LNCaP clone FGC (cell line): ENCODE results near the gene SNX18.

ENCODE experiments used
- DNase-seq: peaks from one replicate; pipeline ENCODE4 v3.0.0-alpha.2; 2011; ENCODE audit warnings: low read depth
- H3K4me3 ChIP-seq: 2 replicates; pipeline ENCODE4 v1.5.1; 2011; ENCODE audit warnings: mild to moderate bottlenecking, low read depth, low read length, control low read depth
- TF ChIP-seq, protein P1 (sequence below): IDR thresholded peaks from 2 replicates; pipeline ENCODE4 v1.5.1; 2012; ENCODE audit warnings: mild to moderate bottlenecking; ENCODE audit not compliant: control insufficient read depth, insufficient read depth; ENCODE audit errors: extremely low read depth

Gene SNX18

DNA sequence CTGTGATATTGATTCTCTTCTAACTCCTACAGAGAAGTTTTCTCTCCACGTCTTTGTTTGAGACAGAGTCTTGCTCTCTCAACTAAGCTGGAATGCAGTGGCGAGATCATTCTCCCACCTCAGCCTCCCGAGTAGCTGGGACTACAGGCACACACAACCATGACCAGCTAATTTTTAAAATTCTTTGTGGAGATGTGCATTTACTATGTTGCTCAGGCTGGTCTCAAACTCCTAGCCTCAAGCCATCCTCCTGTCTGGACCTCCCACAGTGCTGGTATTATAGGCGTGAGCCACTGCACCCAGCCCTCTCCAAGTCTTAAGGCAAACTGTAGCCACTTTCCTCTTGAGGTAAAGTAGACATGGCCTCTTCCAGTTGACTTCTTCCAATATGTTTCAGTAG, 72.2 kb downstream of the SNX18 start:
- no peak overlapping the region for H3K4me3 ChIP-seq
- DNase-seq, result no peak
- TF ChIP-seq, protein P1, sequence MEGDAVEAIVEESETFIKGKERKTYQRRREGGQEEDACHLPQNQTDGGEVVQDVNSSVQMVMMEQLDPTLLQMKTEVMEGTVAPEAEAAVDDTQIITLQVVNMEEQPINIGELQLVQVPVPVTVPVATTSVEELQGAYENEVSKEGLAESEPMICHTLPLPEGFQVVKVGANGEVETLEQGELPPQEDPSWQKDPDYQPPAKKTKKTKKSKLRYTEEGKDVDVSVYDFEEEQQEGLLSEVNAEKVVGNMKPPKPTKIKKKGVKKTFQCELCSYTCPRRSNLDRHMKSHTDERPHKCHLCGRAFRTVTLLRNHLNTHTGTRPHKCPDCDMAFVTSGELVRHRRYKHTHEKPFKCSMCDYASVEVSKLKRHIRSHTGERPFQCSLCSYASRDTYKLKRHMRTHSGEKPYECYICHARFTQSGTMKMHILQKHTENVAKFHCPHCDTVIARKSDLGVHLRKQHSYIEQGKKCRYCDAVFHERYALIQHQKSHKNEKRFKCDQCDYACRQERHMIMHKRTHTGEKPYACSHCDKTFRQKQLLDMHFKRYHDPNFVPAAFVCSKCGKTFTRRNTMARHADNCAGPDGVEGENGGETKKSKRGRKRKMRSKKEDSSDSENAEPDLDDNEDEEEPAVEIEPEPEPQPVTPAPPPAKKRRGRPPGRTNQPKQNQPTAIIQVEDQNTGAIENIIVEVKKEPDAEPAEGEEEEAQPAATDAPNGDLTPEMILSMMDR, result no peak

DNA sequence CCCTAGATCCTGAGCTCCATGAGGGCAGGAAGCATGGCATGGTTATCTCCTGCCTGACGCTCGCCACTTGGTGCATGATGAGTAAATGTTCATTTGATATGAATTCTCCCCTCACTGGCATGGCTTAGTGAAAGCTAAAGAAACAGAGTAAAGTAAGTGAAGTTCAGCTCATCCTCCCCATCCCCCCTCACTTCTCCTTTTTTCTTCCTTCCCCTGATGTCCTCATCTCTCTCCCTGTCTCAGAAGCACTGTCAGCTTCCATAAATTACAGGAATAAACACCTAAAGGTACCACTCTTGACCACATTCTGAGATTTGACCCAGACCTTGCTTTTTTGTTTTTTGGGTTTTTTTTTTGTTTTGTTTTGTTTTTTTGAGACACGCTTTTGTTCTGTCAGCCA, 73.3 kb downstream of the SNX18 start:
- no peak for DNase-seq
- no peak overlapping the region for H3K4me3 ChIP-seq
- TF ChIP-seq, protein P1, result no peak

DNA sequence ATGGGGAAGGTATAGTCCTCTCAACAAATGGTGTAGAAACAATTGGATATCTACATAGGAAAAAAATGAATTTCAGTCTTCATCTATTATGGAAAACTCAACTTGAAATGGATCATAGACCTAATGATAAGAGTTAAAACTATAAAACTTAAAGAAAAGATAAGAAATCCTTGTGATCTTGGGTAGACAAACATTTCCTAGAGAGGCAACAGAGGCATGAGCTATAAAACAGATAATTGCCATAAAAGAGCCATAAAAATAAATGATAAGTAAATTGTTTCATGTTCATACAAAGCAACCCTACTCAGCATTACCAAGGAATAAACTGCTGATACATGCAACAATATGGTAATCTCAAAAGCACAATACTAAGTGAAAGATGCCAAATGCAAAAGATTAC, 76.2 kb downstream of the SNX18 start:
- DNase-seq, result no peak
- TF ChIP-seq, protein P1, result no peak
- no peak overlapping the region for H3K4me3 ChIP-seq

DNA sequence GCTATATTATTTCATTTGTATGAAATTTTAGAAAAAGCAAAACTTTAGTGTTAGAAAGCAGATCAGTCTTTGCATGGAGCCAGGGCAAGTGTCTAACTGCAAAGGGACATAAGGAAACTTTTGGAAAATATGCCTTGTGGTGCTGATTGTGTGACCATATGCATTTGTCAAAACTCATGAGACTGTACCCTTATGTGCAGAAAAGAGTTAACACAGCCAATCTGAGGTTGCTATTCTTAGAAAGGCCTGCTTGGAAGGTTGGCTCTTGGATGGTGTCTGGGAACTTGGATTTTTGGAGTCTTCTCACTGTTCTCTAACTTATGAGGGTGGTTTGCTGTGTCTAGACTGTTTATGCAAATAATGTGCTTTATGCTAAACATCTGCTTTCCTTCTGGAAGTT, 76.6 kb downstream of the SNX18 start:
- TF ChIP-seq, protein P1, result no peak
- no peak overlapping the region for H3K4me3 ChIP-seq
- DNase-seq, result no peak

DNA sequence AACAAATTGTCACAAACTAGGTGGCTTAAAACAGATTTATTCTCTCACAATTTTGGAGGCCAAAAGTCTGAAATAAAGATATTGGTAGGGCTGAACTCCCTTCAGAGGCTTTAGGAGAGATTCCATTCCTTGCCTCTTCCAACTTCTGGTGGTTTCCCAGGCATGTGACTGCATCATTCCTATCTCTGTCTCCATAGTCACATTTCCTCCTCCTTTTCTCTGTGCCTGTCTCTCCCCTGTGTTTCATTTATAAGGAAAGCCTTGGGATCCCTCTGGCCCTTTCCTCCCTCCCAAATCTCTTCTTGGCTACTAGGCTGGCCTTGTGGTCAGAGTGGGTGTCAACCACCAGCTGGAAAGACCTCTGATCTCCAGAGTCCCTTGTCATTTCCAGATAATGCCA, 78.2 kb downstream of the SNX18 start:
- TF ChIP-seq, protein P1, result no peak
- H3K4me3 ChIP-seq, result no peak overlapping the region
- DNase-seq, result no peak
